GM18520 (cell line): Measurements from ENCODE around the gene LYPD4.

Experiments used
- ATAC-seq: cut with Tn5 transposase; IDR thresholded peaks from one replicate; pipeline ENCODE4 v1.9.1; 2021; ENCODE audit not compliant: unreplicated experiment

LYPD4 gene

GRCh38 chr19:41844601-41845000 is at the start of gene LYPD4:
LYPD4 (minus strand) TSS chr19:41844683; CDS start chr19:41839285, 5,398 bp downstream.
- ATAC-seq, result no peak

- no peak for ATAC-seq
These were observed 49.4 kb upstream of the LYPD4 start for GRCh38 chr19:41893899-41894298.

DNA sequence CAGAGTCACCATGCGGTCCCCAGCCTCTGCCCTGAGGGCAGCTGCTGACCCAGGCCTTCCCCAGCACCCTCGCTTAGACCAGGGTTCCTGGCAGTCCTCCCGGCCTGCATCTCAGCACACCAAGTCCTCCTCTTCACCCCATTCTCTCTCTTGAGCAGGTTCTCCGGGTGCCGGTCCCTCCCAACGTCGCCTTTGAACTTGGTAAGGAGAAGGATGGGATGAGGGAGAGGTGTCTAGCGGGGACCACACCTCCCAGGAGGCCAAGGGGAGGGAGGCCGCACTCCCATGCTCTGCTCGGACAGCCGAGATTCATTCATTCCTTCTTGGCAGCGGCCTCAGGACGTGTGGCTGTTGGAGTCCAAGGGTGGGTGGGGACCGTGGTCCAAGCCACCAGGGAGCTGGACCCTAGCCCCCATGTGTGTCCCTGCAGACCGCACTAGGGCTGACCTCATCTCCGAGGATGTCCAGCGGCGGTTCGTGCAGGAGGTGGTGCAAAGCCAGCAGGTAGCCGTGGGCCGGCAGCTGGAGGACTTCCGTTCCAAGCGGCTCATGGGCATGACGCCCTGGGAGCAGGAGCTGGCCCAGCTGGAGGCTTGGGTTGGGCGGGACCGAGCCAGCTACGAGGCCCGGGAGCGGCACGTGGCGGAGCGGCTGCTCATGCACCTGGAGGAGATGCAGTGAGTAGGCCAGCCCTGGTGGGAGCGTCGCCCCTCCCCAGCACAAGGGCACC is 47.9 kb upstream of the LYPD4 start:
- no peak for ATAC-seq

- no peak for ATAC-seq
These were observed 46.5 kb upstream of the LYPD4 start for GRCh38 chr19:41890936-41891335.

GRCh38 chr19:41889896-41890295 is 45.4 kb upstream of the LYPD4 start:
- ATAC-seq, result no peak

DNA sequence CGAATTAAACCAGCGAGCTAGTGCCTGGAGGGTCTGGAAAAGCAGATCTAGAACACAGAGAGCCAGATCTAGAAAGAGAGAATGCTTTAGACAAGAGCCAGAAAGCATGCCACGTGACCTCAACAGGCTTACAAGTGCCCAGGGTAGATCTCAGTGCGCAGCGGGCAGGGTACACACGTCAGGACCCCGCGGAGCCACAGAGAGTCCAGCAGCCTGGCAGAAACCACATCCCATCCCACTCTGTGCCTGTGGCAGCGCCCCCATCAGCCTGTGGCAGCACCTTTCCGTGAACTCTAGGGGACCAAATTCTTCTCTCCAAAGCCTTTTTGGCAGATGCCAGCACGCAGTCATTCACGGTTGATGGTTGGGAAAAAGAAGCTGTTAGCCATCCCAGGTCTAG is 44.4 kb upstream of the LYPD4 start:
- no peak for ATAC-seq

DNA sequence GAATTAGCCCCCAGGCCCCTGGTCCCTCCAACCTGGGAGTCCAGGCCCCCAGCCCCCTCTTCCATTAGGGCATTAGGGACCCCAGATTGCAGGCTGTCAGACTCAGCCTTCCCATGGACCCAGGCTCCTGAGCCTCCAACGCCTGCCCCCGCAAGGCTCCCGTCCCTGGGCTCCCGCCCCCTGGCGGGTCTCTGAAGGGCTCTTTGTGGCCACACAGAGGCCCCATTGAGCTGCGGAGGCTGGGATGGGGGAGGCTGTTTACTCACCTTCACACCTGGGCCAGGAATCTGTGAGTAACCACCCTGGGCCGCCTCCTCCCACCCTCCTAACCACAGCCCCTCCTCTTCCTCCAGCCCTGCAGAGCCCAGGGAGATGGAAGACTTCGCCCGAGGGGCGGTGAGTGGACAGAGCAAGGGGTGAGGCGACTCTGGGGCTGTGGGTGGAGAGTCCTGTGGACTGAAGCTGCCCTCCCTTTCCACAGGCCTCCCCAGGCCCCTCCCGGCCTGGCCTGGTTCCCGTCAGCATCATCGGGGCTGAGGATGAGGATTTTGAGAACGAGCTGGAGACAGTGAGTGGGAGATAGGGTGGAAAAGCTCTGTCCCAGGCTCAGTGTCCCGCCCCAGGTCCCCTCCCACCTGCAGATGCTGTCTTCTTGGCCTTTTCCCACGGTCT is 43.4 kb upstream of the LYPD4 start:
- ATAC-seq, result no peak

DNA sequence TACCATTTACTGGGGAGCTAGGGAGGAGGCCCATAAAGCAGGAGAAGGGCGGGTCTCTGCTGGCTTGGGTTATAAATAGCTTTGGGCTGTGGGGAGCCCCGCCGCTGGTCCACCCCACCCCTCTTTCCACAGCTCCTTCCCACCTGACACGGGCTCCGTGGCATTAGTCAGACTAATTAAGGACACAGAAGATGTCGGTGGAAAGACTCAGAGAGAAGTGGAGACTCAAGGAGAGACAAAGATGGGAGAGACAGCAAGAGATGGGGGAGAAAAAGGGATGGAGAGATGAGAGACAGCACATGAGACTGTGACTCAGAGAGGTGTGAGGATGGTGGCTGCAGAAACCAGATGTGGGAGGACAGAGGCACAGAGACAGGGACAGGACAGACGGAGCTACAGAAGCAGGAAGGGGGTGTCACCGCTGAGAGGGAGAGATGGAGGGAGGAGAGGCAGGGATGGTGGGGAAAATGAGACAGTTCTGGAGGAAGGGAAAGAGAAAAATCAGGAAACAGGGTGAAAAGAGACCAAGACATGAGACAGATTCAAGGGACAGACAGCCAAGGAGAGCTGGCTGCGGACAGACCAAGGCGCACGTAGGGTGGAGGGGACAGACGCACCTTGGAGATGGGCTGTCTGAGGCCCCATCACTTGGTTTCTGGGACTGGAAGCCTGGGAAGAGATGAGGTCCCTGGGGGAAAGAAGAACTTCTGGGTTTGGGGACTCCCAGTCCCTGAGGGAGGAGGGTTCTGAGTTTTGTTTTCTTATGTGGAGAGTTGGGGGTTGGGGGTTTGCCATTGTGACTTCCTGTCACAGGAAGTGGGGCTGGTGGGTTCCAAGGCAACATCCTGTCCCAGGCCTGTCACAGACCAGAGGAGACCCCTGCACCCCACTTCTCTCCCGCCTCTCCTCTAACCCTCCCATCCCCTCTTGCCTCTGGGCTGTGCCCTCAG is 42.6 kb upstream of the LYPD4 start:
- no peak for ATAC-seq

GRCh38 chr19:41883821-41884733 is 39.6 kb upstream of the LYPD4 start:
- ATAC-seq, result peak; percentile 73

DNA sequence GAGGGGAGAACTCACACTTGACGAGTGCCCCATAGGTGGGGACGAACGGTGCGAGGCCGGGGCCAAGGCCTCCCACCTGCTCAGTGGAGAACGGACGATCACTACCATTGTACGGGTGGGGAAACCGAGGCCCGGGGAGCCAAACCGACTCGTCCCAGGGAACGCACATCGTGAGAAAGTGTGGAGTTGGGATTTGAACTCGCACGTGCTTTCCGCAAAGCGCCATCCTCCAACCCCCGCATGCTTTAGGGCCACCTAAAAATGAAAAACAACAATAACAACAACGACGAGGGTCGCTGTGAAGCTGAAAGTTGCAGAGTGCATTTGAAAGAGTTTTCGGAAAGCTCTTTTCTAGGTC is 39.0 kb upstream of the LYPD4 start:
- no peak for ATAC-seq

DNA sequence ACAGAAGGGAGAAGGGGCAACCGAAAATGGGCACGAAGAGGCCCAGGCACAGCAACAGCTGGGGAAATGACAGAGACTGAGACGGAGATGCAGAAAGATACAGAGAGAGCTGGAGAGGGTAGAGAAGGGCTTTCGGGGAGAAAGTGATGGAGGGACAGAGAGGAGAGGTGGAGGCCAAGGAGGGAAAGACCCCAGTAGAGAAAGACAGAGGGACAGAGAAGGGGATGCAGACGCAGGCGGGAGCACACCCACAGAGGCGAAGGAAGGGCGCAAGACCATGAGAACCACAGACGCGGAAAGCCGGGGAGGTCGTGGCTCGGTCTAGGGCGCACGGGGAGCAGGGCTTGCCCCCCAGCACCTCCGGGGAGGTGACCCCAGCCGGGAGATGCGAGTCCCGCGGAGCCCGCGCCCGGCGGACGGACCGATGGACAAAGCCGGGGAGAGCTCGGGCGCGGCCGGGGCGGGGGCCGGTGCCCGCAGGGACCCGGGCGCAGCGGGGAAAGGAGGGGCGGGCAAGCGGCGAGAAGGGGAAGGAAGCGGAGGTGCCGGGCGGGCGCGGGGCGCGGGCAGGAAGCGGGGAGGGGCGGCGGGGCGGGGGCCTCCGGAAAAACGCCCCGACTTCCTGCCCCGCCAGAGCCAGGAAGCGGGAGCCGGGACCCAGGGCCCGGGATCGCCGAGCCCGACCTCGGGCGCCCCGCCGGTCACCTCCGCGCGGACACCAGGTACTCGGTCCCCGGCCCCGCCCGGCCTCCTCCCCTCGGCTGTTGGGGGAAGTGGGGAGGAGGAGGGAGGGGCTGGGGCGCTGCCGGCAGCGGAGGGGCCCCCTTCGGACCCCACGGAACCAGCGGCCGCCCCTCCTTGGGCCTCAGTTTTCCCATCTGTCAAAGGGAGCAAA is 38.3 kb upstream of the LYPD4 start, which contains the start of gene ARHGEF1:
Gene ARHGEF1, plus strand, starts transcription at position 617 of the 895 bp plus-strand sequence. CDS start 4,899 bp downstream, outside the sequence.
- no peak for ATAC-seq

GRCh38 chr19:41880329-41880708 is 35.8 kb upstream of the LYPD4 start:
- no peak for ATAC-seq

DNA sequence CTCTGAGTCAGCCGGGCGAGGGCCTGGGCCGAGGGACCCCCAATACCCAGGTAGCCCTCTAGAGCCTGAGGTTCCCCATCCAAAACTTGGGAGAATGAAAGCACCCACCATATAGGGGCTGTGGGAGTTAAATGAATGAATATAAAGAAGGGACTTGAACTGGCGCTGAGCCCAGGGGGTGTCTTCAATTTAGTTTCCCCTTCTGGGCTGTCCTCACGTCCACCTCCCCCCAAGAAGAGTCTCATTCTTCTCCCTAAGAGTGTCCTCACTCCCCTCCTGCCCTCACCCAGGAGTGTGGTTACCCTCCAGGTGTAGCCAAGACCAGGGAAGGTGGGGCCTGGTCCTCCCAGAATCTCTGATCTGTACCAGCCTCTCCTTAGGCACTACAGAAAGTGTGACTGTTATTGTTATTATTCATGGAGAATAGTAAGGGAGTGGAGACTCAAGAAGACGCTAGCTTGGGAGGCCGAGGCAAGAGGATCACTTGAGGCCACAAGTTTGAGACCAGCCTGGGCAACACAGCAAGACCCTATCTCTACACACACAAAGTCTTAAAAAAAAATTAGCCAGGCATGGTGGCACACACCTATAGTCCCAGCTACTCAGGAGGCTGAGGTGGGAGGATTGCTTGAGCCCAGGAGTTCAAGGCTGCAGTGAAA is 35.3 kb upstream of the LYPD4 start:
- no peak for ATAC-seq

DNA sequence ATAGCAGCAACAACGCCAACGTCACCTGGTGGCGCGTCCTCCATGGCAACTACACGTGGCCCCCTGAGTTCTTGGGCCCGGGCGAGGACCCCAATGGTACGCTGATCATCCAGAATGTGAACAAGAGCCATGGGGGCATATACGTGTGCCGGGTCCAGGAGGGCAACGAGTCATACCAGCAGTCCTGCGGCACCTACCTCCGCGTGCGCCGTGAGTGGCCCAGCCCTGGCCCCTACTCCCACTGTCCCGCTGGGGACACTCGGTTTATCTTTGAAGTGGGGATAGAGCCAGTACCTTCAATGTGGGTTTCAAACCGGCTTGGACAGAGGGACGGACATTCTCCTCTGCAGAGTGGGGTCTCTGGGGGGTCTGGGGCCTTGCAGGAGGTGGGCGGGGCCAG is 34.6 kb upstream of the LYPD4 start:
- no peak for ATAC-seq

- ATAC-seq, result no peak
These were observed 33.7 kb upstream of the LYPD4 start for GRCh38 chr19:41877916-41878905.

- ATAC-seq, result peak; percentile 41
These were observed 32.7 kb upstream of the LYPD4 start, which contains the start of gene CD79A for GRCh38 chr19:41876847-41877832. CD79A (plus strand) TSS chr19:41877279; CDS start chr19:41877305, 26 bp downstream.
